Measurements from ENCODE around the gene PLCB1.
A peak's percentile ranks its signal among the peaks of the same experiment; 100 is the strongest.

PLCB1 gene

DNA sequence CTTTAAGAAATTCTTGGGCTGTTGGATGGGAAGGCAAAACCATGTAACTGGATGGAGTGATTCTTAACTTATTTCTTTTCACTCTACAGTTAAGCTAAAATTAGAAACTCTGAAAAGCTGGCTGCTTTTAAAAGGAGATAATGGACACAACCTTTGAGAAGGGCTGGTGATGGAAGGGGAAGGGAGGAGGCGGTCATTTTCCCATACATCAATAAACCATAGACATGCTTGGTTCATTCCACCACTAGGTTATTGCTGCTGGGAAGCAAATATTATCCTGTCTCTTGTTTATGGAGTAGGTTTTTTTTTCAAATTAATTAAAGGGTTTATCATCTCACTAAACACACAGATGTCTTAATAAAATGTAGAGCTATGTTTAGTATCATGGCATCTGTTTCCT lies 76.2 kb downstream of the PLCB1 start:
- no peaks in the 10 kb centered on the region for H3K36me3 ChIP-seq (ENCODE audit: insufficient read depth)
- peaks cover 24% of the 10 kb centered on the region for H3K4me1 ChIP-seq (ENCODE audit: low read depth, poor library complexity, severe bottlenecking)
- no peak overlapping the region for H3K27ac ChIP-seq
- no peak overlapping the region for H3K9ac ChIP-seq
- TF ChIP-seq, protein P1, sequence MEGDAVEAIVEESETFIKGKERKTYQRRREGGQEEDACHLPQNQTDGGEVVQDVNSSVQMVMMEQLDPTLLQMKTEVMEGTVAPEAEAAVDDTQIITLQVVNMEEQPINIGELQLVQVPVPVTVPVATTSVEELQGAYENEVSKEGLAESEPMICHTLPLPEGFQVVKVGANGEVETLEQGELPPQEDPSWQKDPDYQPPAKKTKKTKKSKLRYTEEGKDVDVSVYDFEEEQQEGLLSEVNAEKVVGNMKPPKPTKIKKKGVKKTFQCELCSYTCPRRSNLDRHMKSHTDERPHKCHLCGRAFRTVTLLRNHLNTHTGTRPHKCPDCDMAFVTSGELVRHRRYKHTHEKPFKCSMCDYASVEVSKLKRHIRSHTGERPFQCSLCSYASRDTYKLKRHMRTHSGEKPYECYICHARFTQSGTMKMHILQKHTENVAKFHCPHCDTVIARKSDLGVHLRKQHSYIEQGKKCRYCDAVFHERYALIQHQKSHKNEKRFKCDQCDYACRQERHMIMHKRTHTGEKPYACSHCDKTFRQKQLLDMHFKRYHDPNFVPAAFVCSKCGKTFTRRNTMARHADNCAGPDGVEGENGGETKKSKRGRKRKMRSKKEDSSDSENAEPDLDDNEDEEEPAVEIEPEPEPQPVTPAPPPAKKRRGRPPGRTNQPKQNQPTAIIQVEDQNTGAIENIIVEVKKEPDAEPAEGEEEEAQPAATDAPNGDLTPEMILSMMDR (conservative IDR thresholded peaks at IDR 0.05; ENCODE audit: low read depth, low read length): no peak
- no peaks in the 10 kb centered on the region for H3K79me2 ChIP-seq (ENCODE audit: insufficient read depth, low read depth)
- no peaks in the 10 kb centered on the region for H4K20me1 ChIP-seq (ENCODE audit: insufficient read depth)
- H3K27me3 ChIP-seq (ENCODE audit: insufficient read depth, low read depth): no peaks in the 10 kb centered on the region
- H3K4me3 ChIP-seq (IDR thresholded peaks at IDR 0.05; ENCODE audit: insufficient read depth, low read depth, low read length): no peak overlapping the region
- H3K4me2 ChIP-seq: no peak overlapping the region
- H2AFZ ChIP-seq (ENCODE audit: low read depth): no peak overlapping the region

DNA sequence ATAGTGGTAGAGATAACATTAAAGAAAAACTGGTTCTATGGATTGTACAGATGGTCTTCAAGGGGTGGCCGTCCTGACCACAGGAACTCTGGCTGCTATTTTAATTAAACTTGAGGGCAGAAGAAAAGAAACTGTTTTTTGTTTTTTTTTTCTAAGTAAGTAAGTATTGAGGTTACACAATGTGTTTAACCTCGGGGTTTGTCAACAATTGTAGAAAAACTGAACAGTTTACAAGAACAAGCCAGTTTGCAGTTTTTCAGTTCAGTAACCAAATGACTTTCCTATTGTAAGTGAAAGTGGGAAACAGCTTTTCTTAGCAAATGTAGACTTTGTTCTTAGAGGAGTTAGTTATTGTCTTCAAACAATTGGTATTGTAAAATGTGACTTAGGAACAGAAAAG lies 77.0 kb downstream of the PLCB1 start:
- no peak overlapping the region for H2AFZ ChIP-seq (ENCODE audit: low read depth)

DNA sequence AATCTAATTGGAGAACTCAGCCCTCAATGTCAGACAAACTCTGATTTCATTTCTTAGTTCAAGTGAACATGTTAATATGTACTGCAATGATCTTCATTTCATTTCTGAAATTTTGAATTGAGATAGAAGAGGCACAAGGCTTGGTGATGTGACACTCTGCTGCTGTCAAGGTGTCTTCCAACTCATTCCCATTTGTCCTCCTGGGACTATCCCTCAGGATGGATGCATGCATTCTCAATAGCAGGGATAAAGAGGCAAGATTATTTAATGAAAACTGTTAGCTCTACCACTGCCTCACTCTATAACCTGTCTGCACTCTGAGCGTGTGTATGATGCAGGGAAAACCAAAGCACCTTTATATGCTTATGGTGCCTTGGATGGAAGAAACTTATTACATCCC lies 78.7 kb downstream of the PLCB1 start:
- H2AFZ ChIP-seq (ENCODE audit: low read depth): no peak overlapping the region
- no peaks in the 10 kb centered on the region for H3K27me3 ChIP-seq (ENCODE audit: insufficient read depth, low read depth)
- no peak overlapping the region for H3K4me2 ChIP-seq
- peaks cover 46% of the 10 kb centered on the region for H3K4me1 ChIP-seq (ENCODE audit: low read depth, poor library complexity, severe bottlenecking)
- no peak overlapping the region for H3K9ac ChIP-seq
- no peaks in the 10 kb centered on the region for H3K79me2 ChIP-seq (ENCODE audit: insufficient read depth, low read depth)
- no peak overlapping the region for H3K27ac ChIP-seq
- H3K36me3 ChIP-seq (ENCODE audit: insufficient read depth): no peaks in the 10 kb centered on the region
- H3K4me3 ChIP-seq (IDR thresholded peaks at IDR 0.05; ENCODE audit: insufficient read depth, low read depth, low read length): no peak overlapping the region
- TF ChIP-seq, protein P1 (conservative IDR thresholded peaks at IDR 0.05; ENCODE audit: low read depth, low read length): no peak
- H4K20me1 ChIP-seq (ENCODE audit: insufficient read depth): no peaks in the 10 kb centered on the region

More for the DNA sequence above, 77.0 kb downstream of the PLCB1 start:
- no peaks in the 10 kb centered on the region for H4K20me1 ChIP-seq (ENCODE audit: insufficient read depth)
- H3K27me3 ChIP-seq (ENCODE audit: insufficient read depth, low read depth): no peaks in the 10 kb centered on the region
- H3K4me3 ChIP-seq (IDR thresholded peaks at IDR 0.05; ENCODE audit: insufficient read depth, low read depth, low read length): no peak overlapping the region
- H3K36me3 ChIP-seq (ENCODE audit: insufficient read depth): no peaks in the 10 kb centered on the region
- H3K4me1 ChIP-seq (ENCODE audit: low read depth, poor library complexity, severe bottlenecking): peaks cover 31% of the 10 kb centered on the region
- H3K4me2 ChIP-seq: peak overlapping the region; percentile 19
- TF ChIP-seq, protein P1 (conservative IDR thresholded peaks at IDR 0.05; ENCODE audit: low read depth, low read length): no peak
- no peaks in the 10 kb centered on the region for H3K79me2 ChIP-seq (ENCODE audit: insufficient read depth, low read depth)
- no peak overlapping the region for H3K27ac ChIP-seq
- no peak overlapping the region for H3K9ac ChIP-seq

DNA sequence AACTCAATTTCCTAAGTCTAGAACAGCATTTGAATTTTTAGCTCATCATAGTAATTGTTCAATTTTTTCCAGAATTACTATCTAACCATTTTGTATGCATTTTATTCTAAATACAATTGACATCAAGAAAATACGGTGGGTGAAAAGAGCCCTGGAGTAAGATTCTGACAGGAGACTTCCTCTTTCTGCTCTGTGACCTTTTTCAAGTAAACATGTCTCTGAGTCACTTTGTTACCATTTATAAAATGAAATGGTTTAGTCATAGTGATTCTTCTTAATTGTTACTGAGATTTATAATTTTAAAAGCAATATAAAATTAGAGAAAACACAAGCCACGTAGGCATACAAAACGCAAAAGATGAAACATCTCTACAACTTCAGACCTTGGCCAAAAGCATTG lies 80.2 kb downstream of the PLCB1 start:
- Histone ChIP-seq H3K36me3 (ENCODE audit: insufficient read depth) (no peaks in the 10 kb centered on the region), H4K20me1 (ENCODE audit: insufficient read depth) (no peaks in the 10 kb centered on the region), H3K4me3 (IDR thresholded peaks at IDR 0.05; ENCODE audit: insufficient read depth, low read depth, low read length) (no peak overlapping the region), H3K4me1 (ENCODE audit: low read depth, poor library complexity, severe bottlenecking) (peaks cover 46% of the 10 kb centered on the region), H3K27ac (no peak overlapping the region), H2AFZ (ENCODE audit: low read depth) (no peak overlapping the region), H3K27me3 (ENCODE audit: insufficient read depth, low read depth) (no peaks in the 10 kb centered on the region), H3K4me2 (no peak overlapping the region), H3K79me2 (ENCODE audit: insufficient read depth, low read depth) (no peaks in the 10 kb centered on the region), H3K9ac (no peak overlapping the region)
- TF ChIP-seq, protein P1 (conservative IDR thresholded peaks at IDR 0.05; ENCODE audit: low read depth, low read length): no peak

Measured in KMS-11 (cell line).